Body of pancreas (tissue), 4 donors: ENCODE results near the gene SPATA2.

Source experiments
- POLR2A ChIP-seq, 3 donors: fragments of 450-650 bp; IDR thresholded peaks; one replicate each; pipeline ENCODE4 v1.6.1; 2016; ENCODE audit warnings: antibody characterized with exemption in 3 of 3, mild to moderate bottlenecking in 2 of 3
- TF ChIP-seq, protein P1 (sequence below), 7 experiments: fragments of 450-650 bp in 4 of 7; fragments of 200-600 bp in 3 of 7; sonication (generic) in 3 of 7; IDR thresholded peaks; one replicate each; pipeline ENCODE4 v1.5.1; 2016 to 2019; ENCODE audit warnings: antibody characterized with exemption in 7 of 7

DNA sequence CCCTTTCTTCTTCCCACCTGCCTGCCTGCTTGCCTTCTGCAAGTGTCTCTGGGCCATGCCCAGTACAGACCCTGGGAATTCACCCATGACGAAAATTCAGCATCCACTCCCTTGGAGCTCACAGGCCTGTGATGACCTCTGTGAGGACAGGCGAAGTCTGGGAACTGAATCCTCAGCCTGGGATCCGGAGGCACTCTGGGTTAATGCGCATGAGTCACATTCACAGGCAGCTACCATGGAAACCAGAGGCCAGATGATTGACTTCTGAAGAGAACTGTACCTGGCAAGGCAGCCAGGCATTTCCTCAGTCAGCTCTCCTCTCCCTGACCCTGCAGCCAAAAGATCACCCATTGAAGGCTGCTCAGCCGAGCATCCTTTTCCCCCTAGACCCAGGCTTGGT, 61.7 kb downstream of the SPATA2 start:
- TF ChIP-seq, protein P1, sequence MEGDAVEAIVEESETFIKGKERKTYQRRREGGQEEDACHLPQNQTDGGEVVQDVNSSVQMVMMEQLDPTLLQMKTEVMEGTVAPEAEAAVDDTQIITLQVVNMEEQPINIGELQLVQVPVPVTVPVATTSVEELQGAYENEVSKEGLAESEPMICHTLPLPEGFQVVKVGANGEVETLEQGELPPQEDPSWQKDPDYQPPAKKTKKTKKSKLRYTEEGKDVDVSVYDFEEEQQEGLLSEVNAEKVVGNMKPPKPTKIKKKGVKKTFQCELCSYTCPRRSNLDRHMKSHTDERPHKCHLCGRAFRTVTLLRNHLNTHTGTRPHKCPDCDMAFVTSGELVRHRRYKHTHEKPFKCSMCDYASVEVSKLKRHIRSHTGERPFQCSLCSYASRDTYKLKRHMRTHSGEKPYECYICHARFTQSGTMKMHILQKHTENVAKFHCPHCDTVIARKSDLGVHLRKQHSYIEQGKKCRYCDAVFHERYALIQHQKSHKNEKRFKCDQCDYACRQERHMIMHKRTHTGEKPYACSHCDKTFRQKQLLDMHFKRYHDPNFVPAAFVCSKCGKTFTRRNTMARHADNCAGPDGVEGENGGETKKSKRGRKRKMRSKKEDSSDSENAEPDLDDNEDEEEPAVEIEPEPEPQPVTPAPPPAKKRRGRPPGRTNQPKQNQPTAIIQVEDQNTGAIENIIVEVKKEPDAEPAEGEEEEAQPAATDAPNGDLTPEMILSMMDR (IDR thresholded peaks at IDR 0.05), result no peak
- no peak for TF ChIP-seq POLR2A (IDR thresholded peaks at IDR 0.05)
